ENCODE data around the gene VEZF1.
A peak's percentile ranks its signal among the peaks of the same experiment; 100 is the strongest.
"Not testable (repeated sequence)": the region's sequence is repeated elsewhere in the genome, so short reads cannot be mapped to it uniquely, and the experiment has no call there.

The VEZF1 gene

DNA sequence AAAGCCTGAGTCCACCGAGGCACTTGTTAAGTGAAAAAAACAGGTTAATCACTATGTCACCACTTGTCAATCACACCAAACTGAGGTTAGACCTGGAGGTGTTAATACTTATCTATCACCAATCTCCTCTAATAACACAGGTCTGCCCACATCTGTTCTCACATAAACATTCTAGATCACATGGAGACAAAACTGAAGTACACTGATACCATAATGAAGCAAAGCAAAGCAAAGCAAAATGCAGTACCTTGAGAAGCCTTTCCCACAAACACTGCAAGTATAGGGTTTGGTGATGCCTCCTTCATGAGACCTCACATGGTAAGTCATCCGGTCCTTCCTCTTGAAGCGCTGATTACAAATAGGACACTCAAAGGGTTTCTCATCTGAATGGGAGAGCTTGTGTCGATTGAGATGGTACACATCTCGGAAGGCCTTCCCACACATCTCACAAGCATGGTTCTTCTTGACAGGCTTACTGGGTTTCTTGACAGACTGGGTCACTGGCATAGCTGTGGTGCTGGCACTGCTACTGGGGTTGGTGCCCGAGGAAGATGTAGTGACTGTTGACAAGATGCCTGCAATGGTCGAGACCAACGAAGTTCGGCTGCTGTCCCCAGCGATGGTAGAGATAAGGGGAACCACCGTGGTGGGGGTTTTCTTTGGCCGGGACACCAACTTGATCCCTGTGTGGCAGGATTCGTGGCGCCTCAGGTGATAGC is 5.4 kb downstream of the VEZF1 start:
- DNase-seq: no peak
- TF ChIP-seq, protein P1, sequence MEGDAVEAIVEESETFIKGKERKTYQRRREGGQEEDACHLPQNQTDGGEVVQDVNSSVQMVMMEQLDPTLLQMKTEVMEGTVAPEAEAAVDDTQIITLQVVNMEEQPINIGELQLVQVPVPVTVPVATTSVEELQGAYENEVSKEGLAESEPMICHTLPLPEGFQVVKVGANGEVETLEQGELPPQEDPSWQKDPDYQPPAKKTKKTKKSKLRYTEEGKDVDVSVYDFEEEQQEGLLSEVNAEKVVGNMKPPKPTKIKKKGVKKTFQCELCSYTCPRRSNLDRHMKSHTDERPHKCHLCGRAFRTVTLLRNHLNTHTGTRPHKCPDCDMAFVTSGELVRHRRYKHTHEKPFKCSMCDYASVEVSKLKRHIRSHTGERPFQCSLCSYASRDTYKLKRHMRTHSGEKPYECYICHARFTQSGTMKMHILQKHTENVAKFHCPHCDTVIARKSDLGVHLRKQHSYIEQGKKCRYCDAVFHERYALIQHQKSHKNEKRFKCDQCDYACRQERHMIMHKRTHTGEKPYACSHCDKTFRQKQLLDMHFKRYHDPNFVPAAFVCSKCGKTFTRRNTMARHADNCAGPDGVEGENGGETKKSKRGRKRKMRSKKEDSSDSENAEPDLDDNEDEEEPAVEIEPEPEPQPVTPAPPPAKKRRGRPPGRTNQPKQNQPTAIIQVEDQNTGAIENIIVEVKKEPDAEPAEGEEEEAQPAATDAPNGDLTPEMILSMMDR (IDR thresholded peaks at IDR 0.05): no peak
- Mint-ChIP-seq H3K27ac (no peak overlapping the region), H3K27me3 (ENCODE audit: low read depth, poor library complexity) (no peaks in the 10 kb centered on the region), H3K36me3 (ENCODE audit: low read depth) (peaks cover 40% of the 10 kb centered on the region), H3K4me1 (peaks cover 74% of the 10 kb centered on the region), H3K4me3 (peak overlapping the region; percentile 24), H3K9me3 (no peaks in the 10 kb centered on the region)

DNA sequence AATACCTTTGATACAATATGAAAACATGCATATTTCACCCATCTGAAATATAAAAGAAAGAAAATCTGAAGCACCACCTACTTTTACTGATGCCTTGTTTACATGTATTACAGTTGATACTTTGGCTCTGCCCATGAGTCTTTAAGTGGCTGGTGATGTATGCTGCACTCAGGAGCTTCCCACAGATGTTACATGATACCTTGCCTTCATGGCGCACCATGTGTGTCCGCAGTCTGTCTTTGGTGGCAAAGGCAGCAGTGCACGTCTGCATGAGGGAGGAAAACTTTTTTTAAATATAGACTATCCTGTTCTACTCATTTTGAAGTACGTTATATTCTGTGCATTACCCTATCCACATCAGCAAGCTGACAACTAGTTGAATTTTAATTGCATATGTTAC is 7.5 kb downstream of the VEZF1 start:
- Mint-ChIP-seq H3K27ac (peak overlapping the region; percentile 9), H3K27me3 (ENCODE audit: low read depth, poor library complexity) (no peaks in the 10 kb centered on the region), H3K4me1 (peaks cover 61% of the 10 kb centered on the region), H3K4me3 (peak overlapping the region; percentile 11), H3K9me3 (no peaks in the 10 kb centered on the region), H3K36me3 (ENCODE audit: low read depth) (peaks cover 57% of the 10 kb centered on the region)
- no peak for DNase-seq
- TF ChIP-seq, protein P1 (IDR thresholded peaks at IDR 0.05): no peak

DNA sequence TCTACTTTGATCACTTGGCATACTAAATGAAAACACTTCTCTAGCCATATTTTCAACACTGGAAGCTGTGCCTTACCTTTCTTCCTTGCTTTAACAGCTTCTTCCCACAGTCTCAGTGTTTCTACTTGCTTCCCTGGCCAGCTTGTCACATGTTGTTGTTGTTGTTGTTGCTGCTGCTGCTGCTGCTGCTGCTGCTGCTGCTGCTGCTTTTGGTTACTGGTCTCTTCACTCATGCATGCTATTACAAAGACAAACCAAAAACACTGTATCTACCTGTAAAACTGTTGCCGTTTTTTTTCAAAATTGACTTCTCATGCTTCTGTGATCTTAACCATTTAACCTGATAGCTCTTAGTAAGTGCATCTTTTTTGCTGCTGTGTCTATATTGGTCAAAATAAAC is 9.0 kb downstream of the VEZF1 start:
- H3K36me3 Mint-ChIP-seq (ENCODE audit: low read depth): peaks cover 71% of the 10 kb centered on the region
- no peak for DNase-seq
- no peaks in the 10 kb centered on the region for H3K9me3 Mint-ChIP-seq
- H3K27me3 Mint-ChIP-seq (ENCODE audit: low read depth, poor library complexity): no peaks in the 10 kb centered on the region
- H3K4me3 Mint-ChIP-seq: no peak overlapping the region
- TF ChIP-seq, protein P1 (IDR thresholded peaks at IDR 0.05): no peak
- H3K4me1 Mint-ChIP-seq: peaks cover 46% of the 10 kb centered on the region
- H3K27ac Mint-ChIP-seq: no peak overlapping the region

DNA sequence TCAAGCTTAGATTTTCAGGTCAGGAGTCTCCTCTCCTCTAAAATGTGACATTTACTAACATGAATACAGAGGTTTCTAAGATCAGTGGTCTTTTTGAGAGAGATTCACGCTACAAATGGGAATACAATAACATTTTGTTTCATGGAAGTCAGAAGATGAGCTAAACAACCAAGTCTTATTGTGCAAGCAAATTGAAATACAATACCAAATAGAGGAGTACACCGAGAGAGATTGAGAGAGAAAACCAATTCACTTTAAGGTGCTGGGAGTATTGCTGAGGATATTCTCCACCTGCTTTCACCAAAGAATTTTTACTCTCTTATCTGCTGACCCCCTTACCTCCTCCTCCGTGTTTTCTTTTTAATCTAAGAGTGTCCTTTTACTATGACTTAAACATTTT is 11.5 kb downstream of the VEZF1 start:
- Mint-ChIP-seq H3K36me3 (ENCODE audit: low read depth) (peaks cover 64% of the 10 kb centered on the region), H3K4me1 (peaks cover 31% of the 10 kb centered on the region), H3K4me3 (no peak overlapping the region), H3K9me3 (no peaks in the 10 kb centered on the region), H3K27me3 (ENCODE audit: low read depth, poor library complexity) (peaks cover 4% of the 10 kb centered on the region), H3K27ac (no peak overlapping the region)
- TF ChIP-seq, protein P1 (IDR thresholded peaks at IDR 0.05): no peak
- no peak for DNase-seq

DNA sequence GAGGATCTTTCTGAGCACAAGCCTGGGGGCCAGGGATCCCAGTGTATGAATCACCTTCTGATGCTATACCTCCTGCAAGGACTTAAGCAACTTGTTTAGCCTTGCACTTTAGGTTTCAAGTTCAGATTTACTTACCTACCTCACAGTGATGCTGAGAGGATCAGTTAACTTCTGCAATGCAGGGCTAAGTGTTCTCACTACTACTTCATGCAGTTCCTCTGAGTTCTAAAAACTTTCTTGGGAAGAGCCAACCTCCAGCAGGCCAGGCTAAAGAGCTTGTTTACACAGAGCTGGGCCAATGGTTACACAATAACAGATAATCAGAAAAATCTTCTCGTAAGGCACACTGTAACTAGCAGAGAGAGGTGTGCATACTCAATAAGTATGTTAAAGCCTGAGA is 13.0 kb downstream of the VEZF1 start:
- peaks cover 31% of the 10 kb centered on the region for H3K4me1 Mint-ChIP-seq
- TF ChIP-seq, protein P1 (IDR thresholded peaks at IDR 0.05): no peak
- H3K27ac Mint-ChIP-seq: no peak overlapping the region
- DNase-seq: no peak
- H3K4me3 Mint-ChIP-seq: no peak overlapping the region
- peaks cover 53% of the 10 kb centered on the region for H3K36me3 Mint-ChIP-seq (ENCODE audit: low read depth)
- H3K9me3 Mint-ChIP-seq: no peaks in the 10 kb centered on the region
- peaks cover 4% of the 10 kb centered on the region for H3K27me3 Mint-ChIP-seq (ENCODE audit: low read depth, poor library complexity)

DNA sequence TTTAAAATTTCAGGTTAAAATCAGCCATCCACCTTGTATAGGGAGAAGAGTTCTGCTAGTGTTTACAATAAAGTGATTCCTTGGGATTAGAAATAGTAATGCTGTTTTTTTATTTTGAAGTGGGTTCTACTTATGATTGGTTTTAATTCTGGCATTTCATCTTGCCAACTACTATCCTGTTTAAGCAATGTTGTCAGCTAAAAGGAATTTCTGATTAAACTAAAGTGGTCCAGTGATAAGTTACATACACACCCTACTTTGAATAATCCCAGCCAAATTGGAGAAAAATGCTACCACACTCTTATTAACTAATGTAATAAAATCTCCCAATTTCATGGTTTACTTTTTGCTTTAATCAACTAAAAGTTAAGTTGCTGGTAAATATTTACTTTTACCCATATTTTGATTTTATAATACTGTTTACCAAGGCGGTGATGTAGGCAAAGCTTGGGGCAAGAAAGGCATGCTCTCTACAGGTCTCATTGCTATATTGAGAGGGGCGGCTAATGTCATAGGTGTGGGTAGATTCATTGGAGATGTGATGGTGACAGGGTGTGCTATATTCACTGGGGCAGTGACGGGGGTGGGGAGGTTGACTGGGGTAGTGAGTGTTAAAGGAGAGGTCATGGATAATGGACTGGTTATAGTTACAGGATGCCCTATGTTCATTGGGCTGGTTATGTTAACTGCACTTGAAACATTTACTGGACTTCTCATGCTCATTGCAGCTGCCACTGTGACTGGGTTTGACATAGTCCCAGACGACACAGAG is 13.8 kb downstream of the VEZF1 start:
- Mint-ChIP-seq H3K36me3 (ENCODE audit: low read depth) (peaks cover 51% of the 10 kb centered on the region), H3K27ac (peak overlapping the region; percentile 40), H3K4me1 (peaks cover 34% of the 10 kb centered on the region)
- not testable (repeated sequence) for H3K4me3 Mint-ChIP-seq; H3K27me3 Mint-ChIP-seq (ENCODE audit: low read depth, poor library complexity); DNase-seq; H3K9me3 Mint-ChIP-seq
